DND-41 (cell line): ENCODE results near the gene TRIM44.

ENCODE experiments used
- CTCF ChIP-seq: IDR thresholded peaks from 2 replicates; pipeline ENCODE4 v1.5.1; 2012; ENCODE audit warnings: borderline replicate concordance, low read length, moderate library complexity, mild to moderate bottlenecking; ENCODE audit not compliant: poor library complexity, severe bottlenecking; ENCODE audit errors: extremely low read depth
- EZH2 ChIP-seq: IDR thresholded peaks from 3 replicates; pipeline ENCODE4 v1.6.1; 2012; ENCODE audit warnings: borderline replicate concordance, low read depth, mild to moderate bottlenecking, moderate library complexity, low read length, inconsistent platforms; ENCODE audit not compliant: severe bottlenecking

GRCh38 chr11:35709376-35709775, 46.8 kb downstream of the TRIM44 start:
- TF ChIP-seq CTCF, result no peak
- TF ChIP-seq EZH2, result no peak
